HepG2 (cell line): Measurements from ENCODE around the gene TRAPPC12. TPM values are rescaled to one million over a fixed set of nuclear protein-coding genes. Genes with fewer than 3 reads are reported as not detected.

Experiments used
- FOXJ3 ChIP-seq: sonication (generic); formaldehyde crosslinking; IDR thresholded peaks from 2 replicates; pipeline ENCODE4 v1.4.0; 2020; ENCODE audit warnings: missing genetic modification reagents, mild to moderate bottlenecking, borderline replicate concordance
- KDM1A ChIP-seq: IDR thresholded peaks from 2 replicates; pipeline ENCODE4 v1.6.1; 2016; ENCODE audit warnings: missing compliant biosample characterization
- KDM2A ChIP-seq: sonication (generic); formaldehyde crosslinking; IDR thresholded peaks from 2 replicates; pipeline ENCODE4 v1.4.0; 2020; ENCODE audit warnings: low read depth, missing genetic modification reagents, borderline replicate concordance
- NRL ChIP-seq: sonication (generic); formaldehyde crosslinking; IDR thresholded peaks from 2 replicates; pipeline ENCODE4 v1.5.0; 2020; ENCODE audit warnings: missing genetic modification reagents, mild to moderate bottlenecking, moderate library complexity, borderline replicate concordance
- PITX1 ChIP-seq: sonication (generic); formaldehyde crosslinking; IDR thresholded peaks from 2 replicates; pipeline ENCODE4 v1.5.1; 2020; ENCODE audit warnings: mild to moderate bottlenecking, missing genetic modification reagents
- STAT6 ChIP-seq: sonication (generic); formaldehyde crosslinking; IDR thresholded peaks from 2 replicates; pipeline ENCODE4 v1.4.0; 2020; ENCODE audit warnings: missing genetic modification reagents, mild to moderate bottlenecking, borderline replicate concordance
- TBL1XR1 ChIP-seq: fragments of 150-350 bp; IDR thresholded peaks from 2 replicates; pipeline ENCODE4 v1.6.1; 2014; ENCODE audit warnings: borderline replicate concordance, low read length; ENCODE audit not compliant: partially characterized antibody
- TFDP2 ChIP-seq: sonication (generic); formaldehyde crosslinking; IDR thresholded peaks from 2 replicates; pipeline ENCODE4 v1.4.0; 2020; ENCODE audit warnings: missing genetic modification reagents
- U2AF1 ChIP-seq: fragments of 200-400 bp; formaldehyde crosslinking; optimal IDR thresholded peaks from 2 replicates; pipeline ENCODE3; 2017; ENCODE audit warnings: mild to moderate bottlenecking, low read depth, low read length
- XBP1 ChIP-seq: sonication (generic); formaldehyde crosslinking; IDR thresholded peaks from 2 replicates; pipeline ENCODE4 v1.5.0; 2020; ENCODE audit warnings: missing genetic modification reagents
- YEATS2 ChIP-seq: sonication (generic); formaldehyde crosslinking; IDR thresholded peaks from 2 replicates; pipeline ENCODE4 v1.4.0; 2020; ENCODE audit warnings: missing genetic modification reagents, borderline replicate concordance
- ZBTB8A ChIP-seq: sonication (generic); formaldehyde crosslinking; IDR thresholded peaks from 2 replicates; pipeline ENCODE4 v1.4.0; 2020; ENCODE audit warnings: mild to moderate bottlenecking, low read depth, missing genetic modification reagents, borderline replicate concordance
- ZNF235 ChIP-seq: sonication (generic); formaldehyde crosslinking; IDR thresholded peaks from 2 replicates; pipeline ENCODE4 v1.8.1; 2023; ENCODE audit warnings: mild to moderate bottlenecking, missing genetic modification reagents, borderline replicate concordance
- ZNF30 ChIP-seq: sonication (generic); formaldehyde crosslinking; IDR thresholded peaks from 2 replicates; pipeline ENCODE4 v1.5.0; 2020; ENCODE audit warnings: mild to moderate bottlenecking, missing genetic modification reagents
- ZNF367 ChIP-seq: sonication (generic); formaldehyde crosslinking; IDR thresholded peaks from 2 replicates; pipeline ENCODE4 v1.4.0; 2020; ENCODE audit warnings: missing genetic modification reagents, borderline replicate concordance
- ZNF644 ChIP-seq: IDR thresholded peaks from 2 replicates; pipeline ENCODE4 v1.6.1; 2016; ENCODE audit warnings: low read depth
- ZNF660 ChIP-seq: sonication (generic); formaldehyde crosslinking; IDR thresholded peaks from 2 replicates; pipeline ENCODE4 v1.5.1; 2020; ENCODE audit warnings: mild to moderate bottlenecking, low read depth, missing genetic modification reagents, borderline replicate concordance
- ZNF674 ChIP-seq: sonication (generic); formaldehyde crosslinking; IDR thresholded peaks from 2 replicates; pipeline ENCODE4 v1.5.0; 2020; ENCODE audit warnings: low read depth, mild to moderate bottlenecking, missing genetic modification reagents
- ZNF770 ChIP-seq: sonication (generic); formaldehyde crosslinking; IDR thresholded peaks from 2 replicates; pipeline ENCODE4 v1.5.0; 2020; ENCODE audit warnings: mild to moderate bottlenecking, missing genetic modification reagents
- ZNF790 ChIP-seq: sonication (generic); formaldehyde crosslinking; IDR thresholded peaks from 2 replicates; pipeline ENCODE4 v1.8.0; 2022; ENCODE audit warnings: missing genetic modification reagents, mild to moderate bottlenecking, borderline replicate concordance
- ZNF839 ChIP-seq: sonication (generic); formaldehyde crosslinking; IDR thresholded peaks from 2 replicates; pipeline ENCODE4 v1.4.0; 2020; ENCODE audit warnings: missing genetic modification reagents, mild to moderate bottlenecking, borderline replicate concordance
- polyA plus RNA-seq, 8 experiments: library from polyadenylated mRNA; depleted of rRNA in 3 of 8; stranded (reverse) in 7 of 8; unstranded in 1 of 8; fragments of >200 nt; fragmentation: Illumina TruSeq in 4 of 8; extraction: Trizol in 4 of 8; gene quantifications; 2 replicates each; pipeline versions ENCODE4 v1.2.1 to v1.2.3, GENCODE V29; 2011 to 2016; ENCODE audit warnings: low read depth in 4 of 8, missing spikeins in 1 of 8, mixed read lengths in 1 of 8; ENCODE audit not compliant: insufficient read depth in 1 of 8
- total RNA-seq, 5 experiments: library from RNA; depleted of rRNA; stranded (reverse); fragments of >200 nt; fragmentation: Illumina TruSeq; extraction: Trizol; gene quantifications; 2 replicates each; pipeline ENCODE4 v1.2.3, GENCODE V29; 2016; ENCODE audit warnings: low read depth in 1 of 5
- TF ChIP-seq, protein P1 (sequence below): IDR thresholded peaks from 2 replicates; pipeline ENCODE4 v1.6.1; 2016; ENCODE audit warnings: missing genetic modification reagents, missing compliant biosample characterization
- TF ChIP-seq, protein P2 (sequence below): sonication (generic); formaldehyde crosslinking; IDR thresholded peaks from 2 replicates; pipeline ENCODE4 v1.5.0; 2020; ENCODE audit warnings: missing genetic modification reagents

The TRAPPC12 gene
- total and polyA plus RNA-seq, 2 of the 13 experiments (the other 11 are each of a cell fraction or from before 2014, with no cell fraction given) = 46.4 to 97.7 TPM

GRCh38 chr2:3368261-3368722 lies 11.2 kb upstream of the TRAPPC12 start (continued):
- TF ChIP-seq ZNF770 (no peak), U2AF1 (peak; percentile 58), ZNF674 (0 out of 2 replicates have a peak, but pooled peaks have one; percentile 15), YEATS2 (CRISPR knock-in tag) (0 out of 2 replicates have a peak, but pooled peaks have one; percentile 36), PITX1 (CRISPR knock-in tag) (0 out of 2 replicates have a peak, but pooled peaks have one; percentile 68), ZNF235 (CRISPR knock-in tag) (no peak), TFDP2 (CRISPR knock-in tag) (peak; percentile 57; the same call in 1 of the 2 replicates), STAT6 (CRISPR knock-in tag) (no peak), ZNF790 (CRISPR knock-in tag) (no peak; the same call in 1 of the 2 replicates), ZNF839 (CRISPR knock-in tag) (peak; percentile 41; the same call in 1 of the 2 replicates), ZNF660 (CRISPR knock-in tag) (no peak), FOXJ3 (CRISPR knock-in tag) (no peak), ZNF30 (CRISPR knock-in tag) (0 out of 2 replicates have a peak, but pooled peaks have one; percentile 51), NRL (peak; percentile 91), KDM2A (CRISPR knock-in tag) (0 out of 2 replicates have a peak, but pooled peaks have one; percentile 23), KDM1A (no peak), ZNF367 (no peak), ZNF644 (CRISPR knock-in tag) (no peak), XBP1 (CRISPR knock-in tag) (no peak), ZBTB8A (CRISPR knock-in tag) (no peak), TBL1XR1 (no peak)
- TF ChIP-seq, protein P1, sequence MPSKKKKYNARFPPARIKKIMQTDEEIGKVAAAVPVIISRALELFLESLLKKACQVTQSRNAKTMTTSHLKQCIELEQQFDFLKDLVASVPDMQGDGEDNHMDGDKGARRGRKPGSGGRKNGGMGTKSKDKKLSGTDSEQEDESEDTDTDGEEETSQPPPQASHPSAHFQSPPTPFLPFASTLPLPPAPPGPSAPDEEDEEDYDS (CRISPR knock-in tag) = peak; percentile 15; the same call in 1 of the 2 replicates
- TF ChIP-seq, protein P2, sequence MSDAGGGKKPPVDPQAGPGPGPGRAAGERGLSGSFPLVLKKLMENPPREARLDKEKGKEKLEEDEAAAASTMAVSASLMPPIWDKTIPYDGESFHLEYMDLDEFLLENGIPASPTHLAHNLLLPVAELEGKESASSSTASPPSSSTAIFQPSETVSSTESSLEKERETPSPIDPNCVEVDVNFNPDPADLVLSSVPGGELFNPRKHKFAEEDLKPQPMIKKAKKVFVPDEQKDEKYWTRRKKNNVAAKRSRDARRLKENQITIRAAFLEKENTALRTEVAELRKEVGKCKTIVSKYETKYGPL (CRISPR knock-in tag) = no peak
